HG02870 (cell line): Measurements from ENCODE around the gene COX8A.

Source experiments
- ATAC-seq: cut with Tn5 transposase; IDR thresholded peaks from one replicate; pipeline ENCODE4 v1.9.1; 2021; ENCODE audit warnings: mild to moderate bottlenecking, moderate library complexity; ENCODE audit not compliant: unreplicated experiment

COX8A gene

DNA sequence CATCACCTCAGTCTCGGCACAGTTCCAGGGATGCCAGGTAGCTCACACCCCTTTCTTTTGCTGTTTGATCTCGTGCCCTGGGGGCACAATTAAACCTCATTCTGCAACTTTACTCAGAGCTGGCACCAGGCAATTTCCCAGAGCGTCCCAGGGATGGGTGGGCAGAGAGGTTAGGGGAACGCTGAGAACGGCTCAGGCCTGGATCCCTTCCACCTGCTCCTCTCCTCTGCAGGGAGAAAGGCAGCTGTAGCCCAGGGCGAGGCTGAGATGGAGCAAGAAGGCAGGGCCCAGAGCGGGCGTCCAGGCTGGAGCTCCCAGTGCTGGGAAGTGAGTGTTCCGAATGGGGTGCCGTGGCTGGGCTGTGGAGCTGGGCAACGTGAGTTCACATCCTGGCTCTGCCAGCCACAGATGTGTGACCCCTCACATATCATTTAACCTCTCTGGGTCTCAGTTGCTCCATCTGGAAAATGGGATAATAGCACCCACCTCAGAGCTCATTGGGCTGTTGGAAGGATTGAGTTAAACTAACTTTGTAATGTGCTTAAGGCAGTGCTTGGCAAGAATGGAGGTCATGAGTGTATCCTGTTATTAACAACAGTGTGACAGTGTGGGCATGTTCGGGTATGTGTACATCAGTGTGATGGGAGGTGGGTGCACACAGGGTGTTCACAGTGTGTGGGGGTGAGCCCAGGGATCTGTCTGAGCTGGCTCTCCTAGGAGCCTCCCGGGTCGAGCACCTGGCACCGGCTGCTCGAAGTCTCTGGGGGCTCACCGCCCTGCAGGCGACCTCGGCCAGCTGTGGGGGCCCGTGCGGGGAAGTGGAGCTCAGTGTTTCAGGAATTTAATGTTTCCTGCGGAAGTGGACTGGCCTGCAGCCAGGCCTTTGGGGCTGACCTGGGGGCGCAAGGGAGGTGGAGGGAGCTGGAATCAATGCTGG is 27.3 kb downstream of the COX8A start:
- ATAC-seq: no peak

DNA sequence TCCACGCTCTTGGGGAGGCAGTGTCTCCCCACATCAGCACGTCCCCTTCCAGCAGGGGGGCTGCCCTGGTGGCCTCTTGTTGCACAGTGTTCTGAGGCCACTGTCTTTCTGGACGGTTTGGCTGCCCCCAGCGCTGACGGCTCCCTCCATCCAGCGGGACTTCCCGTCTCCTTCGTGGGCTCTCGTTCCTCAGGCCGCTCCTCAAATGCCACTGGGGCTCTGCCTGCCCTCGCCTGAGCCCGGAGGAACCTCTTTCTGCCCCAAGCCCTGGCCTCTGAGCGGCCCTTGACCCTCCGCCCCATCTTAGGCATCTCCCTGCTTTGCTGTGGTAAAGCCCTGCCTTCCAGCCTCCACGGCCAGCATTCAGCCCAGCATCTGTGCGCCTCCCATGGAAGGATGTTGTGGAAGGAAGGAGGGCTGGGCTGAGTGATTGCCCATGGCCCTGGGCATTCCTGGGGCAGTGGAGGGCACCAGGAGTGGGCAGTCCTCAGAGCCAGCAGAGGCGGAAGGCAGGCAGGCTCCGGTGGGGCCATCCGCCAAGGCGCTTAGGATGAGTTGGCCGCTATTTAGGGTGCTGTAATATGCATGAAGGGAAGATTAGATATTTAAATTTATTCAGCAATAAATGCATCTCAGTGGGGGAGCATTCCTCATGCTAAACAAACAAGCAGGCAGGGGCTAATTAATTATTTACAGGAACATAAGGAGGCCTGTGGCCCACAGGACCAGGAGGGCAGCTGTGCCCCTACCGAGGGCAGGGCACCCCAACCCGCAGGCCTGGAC is 29.6 kb downstream of the COX8A start:
- no peak for ATAC-seq

DNA sequence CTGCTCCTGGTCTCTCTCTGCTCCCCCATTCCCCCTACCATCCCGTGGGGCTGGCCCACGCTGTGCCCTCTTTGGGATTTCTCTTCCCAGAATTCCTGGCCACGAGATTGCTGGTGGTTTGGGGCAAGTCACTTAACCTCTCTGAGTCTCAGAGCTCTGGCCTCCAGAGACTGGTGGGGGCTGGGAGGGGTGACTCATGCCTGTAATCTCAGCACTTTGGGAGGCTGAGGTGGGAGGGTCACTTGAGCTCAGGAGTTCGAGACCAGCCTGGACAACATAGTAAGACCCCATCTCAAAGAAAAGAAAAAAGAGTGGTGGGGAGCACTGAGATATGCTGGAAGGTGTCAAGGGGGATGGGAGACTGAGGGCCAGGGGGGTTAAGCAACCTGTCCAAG is 30.2 kb downstream of the COX8A start:
- no peak for ATAC-seq

DNA sequence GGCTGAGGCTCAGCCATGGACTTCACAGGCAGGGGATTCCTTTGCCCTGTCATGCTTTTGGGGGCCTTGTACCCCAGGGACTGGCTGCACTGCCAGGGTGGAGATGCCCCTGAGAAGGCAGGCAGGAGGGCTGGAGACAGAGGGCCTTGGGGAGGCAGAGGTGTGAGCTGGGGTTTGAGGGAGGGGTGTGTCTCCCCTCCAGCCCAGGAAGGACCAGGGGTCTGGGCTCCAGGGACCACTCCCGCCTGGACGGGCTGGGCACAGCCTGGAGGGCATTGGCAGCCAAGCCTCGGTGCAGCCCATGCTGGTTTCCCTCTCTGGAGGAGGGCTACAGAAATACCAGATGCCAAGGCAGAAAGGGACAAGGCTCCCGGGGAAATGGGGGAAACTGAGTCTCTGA is 31.3 kb downstream of the COX8A start:
- ATAC-seq: no peak

DNA sequence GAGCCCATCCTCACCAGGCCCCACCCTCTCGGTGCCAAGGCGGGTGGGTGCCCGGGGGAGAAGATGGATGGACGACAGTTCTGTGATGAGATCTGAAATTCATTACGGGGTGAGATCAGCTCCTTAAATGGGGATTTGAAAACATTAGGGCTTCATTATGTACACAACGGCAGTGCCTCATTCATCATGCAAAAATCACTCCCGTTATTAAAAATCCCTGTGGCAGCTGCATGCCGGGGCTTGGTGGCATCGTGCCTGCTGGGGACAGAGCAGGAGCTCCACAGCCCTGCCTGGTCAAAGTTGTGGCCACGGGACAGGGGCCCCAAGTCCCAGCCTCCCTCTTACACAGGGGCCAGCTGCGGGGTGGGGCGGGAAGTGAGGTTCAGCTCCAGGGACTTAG is 32.0 kb downstream of the COX8A start:
- ATAC-seq: no peak

DNA sequence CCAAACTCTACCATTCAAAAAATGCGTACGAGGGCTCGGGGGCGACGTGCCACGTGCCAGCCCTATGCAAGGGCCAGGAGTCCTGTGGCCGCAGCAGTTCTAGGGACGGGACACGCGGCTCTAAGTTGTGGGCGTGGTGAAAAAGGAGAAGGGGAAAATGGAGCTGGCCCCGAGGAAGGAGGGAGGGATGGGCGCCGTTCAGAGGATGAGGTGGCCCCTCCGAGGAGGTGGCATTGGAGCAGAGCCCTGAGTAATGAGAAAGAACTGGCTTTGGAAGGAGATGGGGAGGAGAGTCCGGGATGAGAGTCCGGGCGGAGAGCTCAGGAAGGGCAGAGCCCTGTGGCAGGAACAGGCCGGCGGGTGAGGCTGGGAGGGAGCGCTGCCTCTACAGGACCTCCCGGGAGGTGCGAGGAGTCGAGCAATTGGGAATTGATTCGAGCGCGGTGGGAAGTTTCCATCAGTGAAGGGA is 32.8 kb downstream of the COX8A start:
- ATAC-seq: no peak

DNA sequence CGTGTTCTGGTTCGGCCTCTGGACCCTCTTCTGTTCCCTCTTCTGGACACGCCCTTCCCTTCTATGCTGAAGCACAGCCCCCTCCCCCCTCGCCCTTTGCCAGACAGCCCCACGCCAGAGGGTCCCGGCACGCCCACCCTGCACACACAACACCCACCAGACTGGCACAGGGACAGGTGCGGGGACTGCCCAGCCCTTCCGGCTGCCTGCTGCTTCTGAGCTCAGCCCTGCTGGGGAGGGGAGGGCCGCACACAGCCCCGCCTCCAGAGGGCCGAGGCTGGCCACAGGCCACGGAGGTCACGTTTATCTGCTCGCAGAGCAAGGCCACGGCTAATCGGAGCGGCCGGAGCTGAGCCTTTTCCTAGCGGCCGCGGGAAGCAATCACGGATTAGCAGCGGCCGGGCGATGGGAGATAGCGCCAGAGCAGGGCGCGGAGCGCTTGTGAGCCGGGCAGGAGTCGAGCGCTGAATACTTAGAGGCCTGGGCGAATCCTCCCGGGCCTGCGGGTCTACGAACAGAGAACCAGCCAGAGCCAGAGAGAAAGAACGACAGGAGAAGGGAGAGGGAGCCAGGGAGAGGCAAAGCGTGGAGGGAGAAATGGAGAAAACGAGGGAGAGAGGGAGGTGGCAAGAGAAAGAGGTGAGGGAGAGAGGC is 33.3 kb downstream of the COX8A start:
- ATAC-seq: no peak

DNA sequence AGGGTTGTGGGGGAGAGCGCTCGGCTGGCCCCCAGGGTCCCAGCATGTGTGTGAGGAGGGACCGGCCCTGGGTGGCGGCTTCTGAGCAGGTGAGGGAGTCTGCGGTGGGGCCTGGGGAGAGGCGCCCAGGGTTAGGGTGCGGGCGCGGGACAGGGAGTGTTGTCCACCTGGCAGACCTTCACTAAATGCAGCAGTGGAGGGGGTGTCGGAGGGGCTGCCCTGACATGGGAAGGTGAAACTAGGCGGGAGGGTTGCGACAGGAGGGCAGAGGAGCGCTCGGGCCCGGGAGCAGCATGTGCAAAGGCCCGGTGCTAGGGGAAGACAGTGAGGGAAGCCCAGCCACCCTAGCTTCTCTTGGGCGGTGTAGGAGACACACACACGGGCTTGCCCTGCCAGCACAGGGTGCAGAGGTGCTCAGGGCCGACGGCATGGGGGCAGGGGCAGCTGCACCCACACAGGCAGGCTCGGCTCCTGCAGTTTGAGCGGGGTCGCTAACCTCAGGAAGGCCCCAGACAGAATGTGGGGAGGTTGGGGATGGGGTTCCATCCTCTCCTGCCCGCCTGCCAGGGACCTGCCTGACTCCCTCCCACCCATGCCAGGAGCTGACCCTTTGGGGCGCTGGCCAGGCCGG is 34.0 kb downstream of the COX8A start:
- ATAC-seq: no peak

DNA sequence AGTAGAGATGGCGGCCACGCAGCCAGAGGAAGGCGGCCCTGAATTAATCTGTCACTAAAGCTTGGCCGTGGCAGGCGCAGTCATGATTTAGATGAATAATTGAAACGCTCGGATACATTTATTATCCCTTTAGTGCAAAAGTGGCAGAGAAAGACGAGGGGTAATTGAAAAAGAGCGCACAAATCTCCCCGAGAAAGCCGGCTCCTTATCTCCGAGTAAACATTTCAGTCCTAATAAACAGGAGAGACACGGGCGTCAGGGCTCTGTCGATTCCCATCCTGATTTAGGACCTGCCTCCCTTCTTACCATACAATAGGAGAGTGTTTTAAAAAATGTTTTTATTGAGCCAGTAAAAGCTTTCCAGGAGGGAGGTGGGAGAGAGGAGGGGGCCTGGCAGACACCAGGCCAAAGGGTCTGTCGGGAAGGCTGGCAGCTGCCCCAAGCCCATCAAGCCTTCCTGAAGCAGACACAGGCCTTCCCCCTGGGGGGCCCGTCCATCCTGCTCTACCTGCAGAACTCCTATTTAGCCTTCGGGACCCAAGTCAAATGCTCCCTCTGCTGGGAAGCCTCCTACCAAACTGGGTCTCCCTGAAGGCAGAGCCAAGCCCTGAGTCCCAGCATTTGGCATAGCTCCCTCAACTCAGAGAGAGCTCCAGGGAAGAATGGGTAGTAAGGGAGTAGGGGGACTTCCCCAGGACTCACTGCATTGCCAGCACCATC is 34.7 kb downstream of the COX8A start:
- ATAC-seq: no peak

DNA sequence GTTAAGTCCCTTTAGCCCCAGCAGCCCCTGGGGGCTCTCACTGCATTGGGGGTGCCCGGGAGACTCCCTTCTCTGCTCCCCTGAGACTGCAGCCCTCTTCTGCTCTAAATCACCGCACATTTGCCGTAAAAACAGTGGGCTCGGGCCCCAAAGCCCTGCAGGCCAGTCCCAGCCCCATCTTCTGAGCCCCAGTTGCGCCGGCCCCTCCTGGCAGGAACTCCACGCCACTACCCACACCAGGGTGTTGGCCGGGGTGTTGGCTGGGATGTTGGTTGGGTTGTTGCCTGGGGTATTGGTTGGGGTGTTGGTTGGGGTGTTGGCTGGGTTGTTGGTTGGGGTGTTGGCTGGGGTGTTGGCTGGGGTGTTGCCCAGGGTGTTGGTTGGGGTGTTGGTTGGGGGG is 35.3 kb downstream of the COX8A start:
- ATAC-seq: no peak

DNA sequence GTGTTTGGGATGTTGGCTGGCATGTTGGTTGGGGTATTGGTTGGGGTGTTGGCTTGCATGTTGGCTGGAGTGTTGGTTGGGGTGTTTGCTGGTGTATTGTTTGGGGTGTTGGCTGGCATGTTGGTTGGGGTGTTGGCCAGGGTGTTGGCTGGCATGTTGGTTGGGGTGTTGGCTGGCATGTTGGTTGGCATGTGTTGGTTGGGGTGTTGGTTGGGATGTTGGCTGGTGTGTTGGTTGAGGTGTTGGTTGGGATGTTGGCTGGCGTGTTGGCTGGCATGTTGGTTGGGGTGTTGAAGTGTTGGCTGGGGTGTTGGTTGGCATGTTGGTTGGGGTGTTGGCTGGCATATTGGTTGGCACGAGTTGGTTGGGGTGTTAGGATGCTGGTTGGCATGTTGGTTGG is 36.4 kb downstream of the COX8A start:
- ATAC-seq: no peak

DNA sequence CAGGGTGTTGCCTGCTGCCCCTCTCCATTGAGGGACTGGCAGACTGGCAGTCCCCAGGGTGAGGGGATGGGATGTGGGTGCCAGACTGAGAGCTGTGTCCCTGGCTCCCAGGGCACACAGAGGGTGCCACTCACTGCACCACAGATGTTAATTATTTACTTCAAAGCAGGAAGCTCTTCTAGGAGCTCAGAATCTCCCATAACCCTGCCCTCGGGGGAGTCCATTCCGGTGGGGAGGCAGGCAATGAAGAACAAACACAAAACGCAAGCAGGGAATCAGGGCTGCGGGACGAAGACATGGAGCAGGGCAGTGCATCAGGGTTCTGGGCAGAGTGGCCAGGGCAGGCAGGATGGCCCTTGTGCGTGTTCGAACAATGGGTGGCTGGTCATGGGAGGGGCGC is 37.0 kb downstream of the COX8A start:
- ATAC-seq: no peak

DNA sequence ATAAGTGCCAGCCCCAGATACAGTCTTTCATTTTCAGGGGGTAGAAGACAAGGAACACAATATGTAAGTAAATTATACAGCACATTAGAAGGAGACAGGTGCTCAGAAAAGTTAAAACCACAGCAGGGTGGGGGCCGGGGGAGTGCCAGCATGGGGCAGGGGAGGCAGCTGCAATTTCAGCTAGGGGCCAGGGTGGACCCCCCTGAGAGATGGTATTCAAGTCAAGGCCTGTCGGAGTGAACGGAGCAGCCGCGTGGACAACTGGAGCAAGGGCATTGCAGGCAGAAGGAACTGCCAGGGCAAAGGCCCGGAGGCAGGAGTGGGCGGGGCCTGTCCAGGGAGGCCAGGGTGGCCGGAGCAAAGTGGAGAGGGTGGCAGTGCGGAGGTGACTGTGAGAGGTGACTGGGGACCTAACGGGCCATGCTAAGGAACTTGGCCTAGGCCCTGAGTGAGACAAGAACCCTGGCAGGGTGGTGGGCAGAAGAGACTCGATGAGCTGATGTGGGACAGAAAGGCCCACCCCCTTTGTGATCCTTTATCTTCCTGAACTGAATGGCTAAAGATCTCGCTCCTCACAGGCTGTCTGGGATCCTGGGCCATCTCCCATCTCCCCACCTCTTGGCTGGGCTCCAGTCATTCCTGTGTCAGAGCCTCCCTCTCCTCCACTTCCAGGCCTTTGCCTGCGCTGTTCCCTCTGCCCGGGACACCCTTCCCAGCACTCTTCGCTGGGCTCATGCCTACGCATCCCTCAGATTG is 38.9 kb downstream of the COX8A start:
- no peak for ATAC-seq

DNA sequence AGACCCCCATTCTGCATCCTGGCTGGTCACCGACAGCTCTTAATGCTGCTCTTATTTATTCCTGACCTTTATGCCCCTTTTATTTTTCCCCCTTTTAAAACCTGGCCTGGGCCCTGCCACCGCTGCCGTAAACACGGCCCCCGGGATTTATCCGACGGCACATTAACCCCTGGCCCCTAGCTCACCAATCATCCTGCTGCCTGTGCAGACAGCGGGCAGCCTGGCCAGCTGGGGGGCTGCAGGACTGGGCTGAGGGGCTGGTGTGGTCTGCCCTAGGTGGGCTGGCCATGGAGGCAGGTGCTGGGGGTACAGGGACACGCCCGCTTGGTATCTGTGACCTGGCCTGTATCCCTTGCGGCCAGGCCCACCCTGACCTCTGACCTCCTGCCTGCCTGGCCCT is 39.9 kb downstream of the COX8A start:
- no peak for ATAC-seq

DNA sequence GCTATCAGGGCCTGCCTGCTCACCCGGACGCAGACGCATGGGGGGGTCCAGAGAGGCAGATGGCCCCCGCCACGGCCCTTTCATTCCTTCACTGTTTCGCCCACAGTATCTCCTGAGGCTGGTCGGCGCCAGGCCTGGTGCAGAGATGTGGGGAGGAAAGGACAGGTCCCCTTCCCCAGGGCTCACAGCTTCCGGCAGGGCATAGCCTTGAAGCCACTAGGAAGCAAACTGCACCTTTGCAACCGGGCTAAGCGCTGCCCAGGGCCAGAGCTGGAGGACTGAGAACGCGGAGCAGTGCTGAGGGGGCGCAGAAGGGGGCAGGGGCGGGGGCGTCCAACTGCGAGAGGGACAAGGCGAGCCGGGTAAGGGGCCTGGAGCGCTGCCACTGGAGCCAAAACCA is 41.1 kb downstream of the COX8A start:
- ATAC-seq: no peak

DNA sequence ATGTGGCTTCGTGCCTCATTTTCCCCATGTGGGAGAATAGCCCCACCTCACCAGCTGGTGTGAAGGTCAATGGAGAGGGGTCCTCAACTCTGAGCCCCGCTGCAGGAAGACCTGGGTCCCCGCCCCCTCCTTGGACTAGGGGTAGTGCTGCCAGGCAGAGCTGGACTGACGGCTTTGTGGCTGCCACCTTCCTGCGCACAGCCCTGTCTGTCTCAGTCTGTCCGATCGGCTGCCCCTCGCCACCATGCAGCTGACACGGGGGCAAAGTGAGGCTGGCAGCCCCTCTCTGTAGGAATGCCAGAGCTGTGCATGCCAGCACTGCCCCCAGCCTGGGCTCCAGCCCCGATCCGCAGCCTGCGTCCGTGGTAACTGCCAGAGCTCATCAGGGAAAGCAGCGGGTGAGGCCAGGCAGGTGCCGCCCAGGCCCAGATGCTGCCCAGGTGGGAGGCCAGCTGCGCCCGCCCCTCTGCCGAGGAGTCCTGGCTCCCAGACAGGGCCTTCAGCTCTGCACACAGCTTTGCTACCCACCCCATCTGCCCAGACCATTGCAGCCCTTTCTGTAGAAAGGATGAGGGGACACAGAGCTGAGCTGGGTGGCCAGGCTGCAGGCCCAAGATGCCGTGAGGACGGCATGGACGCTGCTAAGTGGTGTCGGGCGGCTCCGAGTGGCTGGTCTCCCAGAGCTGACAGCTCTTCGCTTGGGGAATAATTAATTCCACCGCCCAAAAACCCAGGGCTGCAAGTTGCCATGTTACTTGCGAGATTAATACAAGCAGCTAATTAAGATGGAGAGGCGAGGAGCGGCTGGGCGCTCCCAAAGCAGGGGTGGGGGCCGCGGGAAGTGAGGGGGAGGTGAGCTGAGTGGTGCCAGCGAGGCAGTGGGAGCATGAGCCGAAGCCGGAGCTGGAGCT is 41.8 kb downstream of the COX8A start:
- ATAC-seq: no peak

DNA sequence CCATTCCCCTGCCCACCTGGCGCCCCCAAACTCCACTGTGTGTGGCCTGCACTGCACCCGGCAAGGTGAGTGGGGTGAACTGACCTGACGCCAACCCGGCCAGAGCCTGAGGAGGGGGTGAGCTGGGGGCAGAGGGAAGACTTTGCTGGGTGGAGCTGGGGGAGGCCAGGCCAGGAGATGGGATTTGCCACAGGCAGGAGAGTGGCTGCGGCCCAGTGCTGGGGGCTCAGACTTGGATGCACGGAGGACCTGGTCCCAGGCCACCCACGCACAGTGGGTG is 43.5 kb downstream of the COX8A start:
- no peak for ATAC-seq

DNA sequence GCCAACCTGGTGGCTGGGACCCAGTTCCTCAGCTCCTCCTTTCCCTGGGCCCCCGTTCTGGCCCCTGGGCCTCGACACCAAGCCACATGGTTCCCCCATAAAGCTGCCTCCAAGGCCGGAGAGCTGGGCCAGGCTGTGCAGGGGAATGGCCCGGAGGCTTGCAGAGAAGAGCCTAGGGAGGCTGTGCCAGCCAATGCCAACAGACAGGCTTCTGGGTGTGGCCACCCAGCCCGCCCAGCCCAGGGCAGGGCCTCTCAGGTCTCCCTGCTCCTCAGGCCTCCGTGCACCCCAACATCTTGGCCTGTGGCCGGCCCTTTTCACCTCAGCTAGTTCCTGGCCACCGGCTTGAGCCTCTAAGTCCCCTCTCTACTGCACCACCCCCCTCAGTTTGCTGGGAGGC is 43.9 kb downstream of the COX8A start:
- no peak for ATAC-seq
